GM18502 (cell line): Measurements from ENCODE around the gene FBXO31.
"Not testable (repeated sequence)": the region's sequence is repeated elsewhere in the genome, so short reads cannot be mapped to it uniquely, and the experiment has no call there.

Source experiments
- ATAC-seq: cut with Tn5 transposase; IDR thresholded peaks from one replicate; pipeline ENCODE4 v1.9.1; 2021; ENCODE audit warnings: mild to moderate bottlenecking; ENCODE audit not compliant: unreplicated experiment, poor library complexity

FBXO31 gene

GRCh38 chr16:87365021-87365713, 18.4 kb downstream of the FBXO31 start:
- no peak for ATAC-seq

- ATAC-seq, result no peak
Observed at GRCh38 chr16:87363771-87364455, 19.7 kb downstream of the FBXO31 start.

GRCh38 chr16:87362828-87363559, 20.6 kb downstream of the FBXO31 start:
- ATAC-seq, result not testable (repeated sequence)

- ATAC-seq, result no peak
Observed at GRCh38 chr16:87361916-87362619, 21.5 kb downstream of the FBXO31 start.

GRCh38 chr16:87360862-87361610, 22.5 kb downstream of the FBXO31 start:
- ATAC-seq, result no peak

- ATAC-seq, result no peak
Observed at GRCh38 chr16:87359121-87359520, 24.5 kb downstream of the FBXO31 start.

- no peak for ATAC-seq
Observed at GRCh38 chr16:87358696-87359095, 24.9 kb downstream of the FBXO31 start.

GRCh38 chr16:87358250-87358649, 25.3 kb downstream of the FBXO31 start:
- no peak for ATAC-seq

- no peak for ATAC-seq
Observed at GRCh38 chr16:87356491-87356853, 27.1 kb downstream of the FBXO31 start.

GRCh38 chr16:87353613-87354012, 30.0 kb downstream of the FBXO31 start:
- ATAC-seq, result no peak

- ATAC-seq, result no peak
Observed at GRCh38 chr16:87352818-87353217, 30.8 kb downstream of the FBXO31 start.

- no peak for ATAC-seq
Observed at GRCh38 chr16:87351320-87351698, 32.3 kb downstream of the FBXO31 start.

- ATAC-seq, result no peak
Observed at GRCh38 chr16:87350681-87351319, 32.8 kb downstream of the FBXO31 start.

GRCh38 chr16:87350031-87350430, 33.5 kb downstream of the FBXO31 start:
- no peak for ATAC-seq

GRCh38 chr16:87348616-87349157, 34.9 kb downstream of the FBXO31 start:
- no peak for ATAC-seq

GRCh38 chr16:87347932-87348615, 35.5 kb downstream of the FBXO31 start:
- ATAC-seq, result no peak

GRCh38 chr16:87346517-87347060, 37.0 kb downstream of the FBXO31 start:
- no peak for ATAC-seq

- no peak for ATAC-seq
Observed at GRCh38 chr16:87345726-87346424, 37.7 kb downstream of the FBXO31 start.
